LNCAP (cell line): ENCODE measurements around the gene CNDP1.

Experiments used
- CTCF ChIP-seq: fragments of 450-650 bp; IDR thresholded peaks from 2 replicates; pipeline ENCODE4 v1.5.1; 2017; ENCODE audit warnings: mild to moderate bottlenecking

CNDP1 gene

GRCh38 chr18:74562131-74562730 lies 27.9 kb downstream of the CNDP1 start:
- TF ChIP-seq CTCF, result no peak

- no peak for TF ChIP-seq CTCF
These were observed 28.5 kb downstream of the CNDP1 start for GRCh38 chr18:74562775-74563174.

DNA sequence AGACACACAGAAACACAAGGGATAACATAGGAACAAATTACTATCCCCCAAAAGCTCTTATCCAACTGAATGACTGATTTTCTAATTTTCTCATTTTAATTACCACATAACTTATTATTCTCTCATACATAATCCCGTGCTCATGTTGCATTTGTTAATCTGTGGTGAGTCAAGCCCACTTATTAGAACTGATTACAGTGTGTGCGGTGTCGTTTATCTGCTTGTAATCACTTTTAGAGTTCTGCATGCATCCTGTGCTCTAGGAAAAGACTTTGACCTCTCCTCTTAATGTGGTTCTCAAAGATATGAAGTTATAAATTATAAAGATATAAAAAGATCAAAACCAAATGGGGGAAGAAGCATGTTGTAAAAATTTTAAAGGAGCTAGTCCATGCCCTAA lies 29.7 kb downstream of the CNDP1 start:
- TF ChIP-seq CTCF, result no peak

GRCh38 chr18:74567822-74568221 lies 33.5 kb downstream of the CNDP1 start:
- TF ChIP-seq CTCF, result no peak

GRCh38 chr18:74569401-74569800 lies 35.1 kb downstream of the CNDP1 start:
- TF ChIP-seq CTCF, result no peak

GRCh38 chr18:74570266-74570665 lies 36.0 kb downstream of the CNDP1 start:
- no peak for TF ChIP-seq CTCF

DNA sequence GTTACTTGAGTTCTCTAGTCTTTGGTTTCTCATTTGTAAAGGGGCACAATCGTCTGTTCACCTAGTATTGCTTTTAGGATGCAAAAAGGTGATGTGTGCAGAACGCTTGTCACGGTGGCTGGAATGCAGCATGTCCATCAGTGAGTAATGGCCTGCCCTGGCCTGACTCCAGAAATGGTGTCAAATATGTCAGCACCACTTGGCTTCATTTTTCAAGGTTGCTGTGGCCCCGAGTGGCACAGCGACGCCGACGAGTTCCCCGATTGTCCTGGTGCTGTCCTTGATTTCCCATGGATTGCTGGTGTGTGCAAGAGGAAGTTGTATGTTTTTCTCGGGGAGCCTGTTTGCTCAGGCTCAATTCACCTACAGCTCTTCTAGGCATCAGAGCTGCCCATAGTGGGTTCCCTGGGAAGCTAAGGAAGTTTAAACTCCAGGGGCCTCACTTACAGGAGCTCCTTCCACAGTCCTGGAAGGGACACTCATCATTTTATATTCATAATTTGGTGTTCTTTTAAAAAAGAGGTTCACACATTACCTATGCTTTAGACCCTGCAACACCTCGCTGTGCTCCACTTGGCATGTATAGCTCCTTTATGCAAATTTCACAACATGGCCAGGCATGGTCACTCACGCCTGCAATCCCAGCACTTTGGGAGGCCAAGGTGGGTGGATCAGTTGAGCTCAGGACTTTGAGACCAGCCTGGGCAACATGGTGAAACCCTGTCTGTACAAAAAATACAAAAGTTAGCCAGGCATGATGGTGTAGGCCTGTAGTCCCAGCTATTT lies 37.8 kb downstream of the CNDP1 start:
- no peak for TF ChIP-seq CTCF
